Measurements from ENCODE around the gene SYTL1. TPM values are rescaled to one million over a fixed set of nuclear protein-coding genes. Genes with fewer than 3 reads are reported as not detected.

The SYTL1 gene
- total and polyA plus RNA-seq, 9 of the 15 experiments (the other 6 are each of a cell fraction or from before 2014, with no cell fraction given) = 0.04 to 9.3 (median 1.7) TPM

DNA sequence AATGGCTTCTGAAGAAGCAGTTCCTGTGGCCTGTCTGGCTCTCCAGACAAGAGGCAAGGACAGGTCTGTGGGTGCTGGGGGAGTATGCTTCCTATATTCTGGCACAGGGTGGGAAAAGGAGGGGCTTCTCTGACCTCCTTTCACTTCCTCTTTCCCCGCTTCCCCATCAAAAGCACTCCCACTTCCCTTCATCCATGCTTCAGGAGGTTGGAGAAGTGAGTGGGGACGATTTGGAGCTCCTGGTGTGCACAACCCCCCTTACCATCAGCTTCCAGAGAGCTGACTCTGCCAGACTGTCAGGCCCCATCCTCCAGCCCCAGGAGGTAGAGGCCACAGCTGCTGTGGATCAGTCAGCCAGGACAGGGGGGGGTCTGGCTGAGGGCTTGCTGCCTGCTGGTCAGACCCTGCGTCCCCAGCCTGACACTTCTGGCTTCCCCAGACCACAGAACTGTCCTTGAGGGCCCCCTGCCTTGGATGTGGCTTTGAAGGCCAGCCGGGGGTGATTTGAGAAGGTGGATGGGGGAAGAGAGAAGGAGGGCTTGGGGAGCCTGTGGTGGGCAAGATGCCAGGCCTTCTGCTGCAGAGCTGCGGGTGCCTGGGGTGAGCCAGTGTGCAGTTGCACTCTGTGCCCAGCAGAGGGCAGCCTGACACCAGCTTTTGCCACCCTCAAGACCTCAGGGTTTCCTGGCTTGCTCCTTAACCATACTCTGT is 41.3 kb upstream of the SYTL1 start (continued):
- TF ChIP-seq E2F8 (IDR thresholded peaks at IDR 0.05; ENCODE audit: low read depth, partially characterized antibody) (no peak), SNRNP70 (optimal IDR thresholded peaks at IDR 0.05; ENCODE audit: low read depth, low read length) (no peak), CHD1 (IDR thresholded peaks at IDR 0.05; ENCODE audit: low read length) (no peak), ZC3H4 (CRISPR knock-in tag; IDR thresholded peaks at IDR 0.05; ENCODE audit: borderline replicate concordance) (no peak), HOXB6 (CRISPR knock-in tag; IDR thresholded peaks at IDR 0.05; ENCODE audit: borderline replicate concordance) (no peak), ZFX (CRISPR knock-in tag; IDR thresholded peaks at IDR 0.05) (no peak), ADNP (tag; IDR thresholded peaks at IDR 0.05) (no peak), ZSCAN29 (IDR thresholded peaks at IDR 0.05) (no peak), SRSF3 (IDR thresholded peaks at IDR 0.05; ENCODE audit: insufficient read depth, low read length) (no peak), FOXO4 (CRISPR knock-in tag; IDR thresholded peaks at IDR 0.05) (no peak), TEAD1 (CRISPR knock-in tag; IDR thresholded peaks at IDR 0.05) (peak in 1 of 2 experiments; percentile 79; a peak in 1 of 4 replicates), KLF6 (CRISPR knock-in tag; IDR thresholded peaks at IDR 0.05; ENCODE audit: borderline replicate concordance) (no peak), ARID2 (IDR thresholded peaks at IDR 0.05) (peak; percentile 73; the same call in 1 of the 2 replicates), ZNF408 (CRISPR knock-in tag; IDR thresholded peaks at IDR 0.05; ENCODE audit: low read depth) (no peak), NRF1 (conservative IDR thresholded peaks at IDR 0.05 in 1 of 2, IDR thresholded peaks at IDR 0.05 in 1 of 2) (no peak), ZKSCAN3 (CRISPR knock-in tag; IDR thresholded peaks at IDR 0.05) (no peak)
- TF ChIP-seq, protein P1, sequence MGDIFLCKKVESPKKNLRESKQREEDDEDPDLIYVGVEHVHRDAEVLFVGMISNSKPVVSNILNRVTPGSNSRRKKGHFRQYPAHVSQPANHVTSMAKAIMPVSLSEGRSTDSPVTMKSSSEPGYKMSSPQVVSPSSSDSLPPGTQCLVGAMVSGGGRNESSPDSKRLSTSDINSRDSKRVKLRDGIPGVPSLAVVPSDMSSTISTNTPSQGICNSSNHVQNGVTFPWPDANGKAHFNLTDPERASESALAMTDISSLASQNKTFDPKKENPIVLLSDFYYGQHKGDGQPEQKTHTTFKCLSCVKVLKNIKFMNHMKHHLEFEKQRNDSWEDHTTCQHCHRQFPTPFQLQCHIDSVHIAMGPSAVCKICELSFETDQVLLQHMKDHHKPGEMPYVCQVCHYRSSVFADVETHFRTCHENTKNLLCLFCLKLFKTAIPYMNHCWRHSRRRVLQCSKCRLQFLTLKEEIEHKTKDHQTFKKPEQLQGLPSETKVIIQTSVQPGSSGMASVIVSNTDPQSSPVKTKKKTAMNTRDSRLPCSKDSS (IDR thresholded peaks at IDR 0.05; ENCODE audit: low read depth, partially characterized antibody) = no peak

Measured in K562 (cell line).